Fibroblast of lung (primary cell): Measurements from ENCODE around the gene NOVA2. TPM values are rescaled to one million over a fixed set of nuclear protein-coding genes. Genes with fewer than 3 reads are reported as not detected.
A peak's percentile ranks its signal among the peaks of the same experiment; 100 is the strongest.

Experiments
- DNase-seq, 2 donors: peaks; one replicate each; pipeline versions ENCODE4 v3.0.0 to v3.0.0-alpha.2; 2010; ENCODE audit warnings: low read depth in 2 of 2
- H2AFZ ChIP-seq: 2 replicates; pipeline ENCODE4 v1.5.1; 2012; ENCODE audit warnings: low read length, control low read depth, inconsistent platforms
- H3K27ac ChIP-seq: 2 replicates; pipeline ENCODE4 v1.5.1; 2011; ENCODE audit warnings: low read length, control low read depth; ENCODE audit not compliant: insufficient read depth
- H3K27me3 ChIP-seq: 2 replicates; pipeline ENCODE4 v1.5.1; 2011; ENCODE audit warnings: mild to moderate bottlenecking, low read length; ENCODE audit not compliant: control insufficient read depth, insufficient read depth
- H3K36me3 ChIP-seq: 2 replicates; pipeline ENCODE4 v1.5.1; 2011; ENCODE audit warnings: low read length; ENCODE audit not compliant: control insufficient read depth, insufficient read depth
- H3K4me1 ChIP-seq: 2 replicates; pipeline ENCODE4 v1.5.1; 2011; ENCODE audit warnings: low read length; ENCODE audit not compliant: control insufficient read depth, insufficient read depth; ENCODE audit errors: extremely low read depth
- H3K4me2 ChIP-seq: 2 replicates; pipeline ENCODE4 v1.5.1; 2011; ENCODE audit warnings: low read length, control low read depth; ENCODE audit not compliant: insufficient read depth; ENCODE audit errors: extremely low read depth
- H3K4me3 ChIP-seq, 4 experiments: fragments of 200-600 bp in 1 of 4; sonication (generic) in 1 of 4; replicated peaks in 1 of 4; 2 replicates each; pipeline ENCODE4 v1.5.1; 2011 to 2016; ENCODE audit warnings: low read length in 4 of 4, low read depth in 3 of 4, mild to moderate bottlenecking in 3 of 4, control low read depth in 2 of 4, inconsistent platforms in 1 of 4, mixed read lengths in 1 of 4; ENCODE audit not compliant: insufficient read depth in 1 of 4; ENCODE audit errors: control extremely low read depth in 1 of 4
- H3K79me2 ChIP-seq: 2 replicates; pipeline ENCODE4 v1.5.1; 2012; ENCODE audit warnings: mild to moderate bottlenecking, low read length, inconsistent platforms; ENCODE audit not compliant: control insufficient read depth, insufficient read depth
- H3K9ac ChIP-seq: 2 replicates; pipeline ENCODE4 v1.5.1; 2011; ENCODE audit warnings: mild to moderate bottlenecking, low read length, control low read depth; ENCODE audit not compliant: insufficient read depth
- H3K9me3 ChIP-seq: 2 replicates; pipeline ENCODE4 v1.5.1; 2012; ENCODE audit warnings: low read depth, low read length; ENCODE audit not compliant: control insufficient read depth, insufficient read depth
- H4K20me1 ChIP-seq: 2 replicates; pipeline ENCODE4 v1.5.1; 2011; ENCODE audit warnings: low read length; ENCODE audit not compliant: control insufficient read depth, insufficient read depth; ENCODE audit errors: extremely low read depth
- CTCF ChIP-seq, 2 donors: IDR thresholded peaks in 1 of 2; conservative IDR thresholded peaks in 1 of 2; 1 replicate in 1 of 2; 2 replicates in 1 of 2; pipeline ENCODE4 v1.5.1; 2011 to 2012; ENCODE audit warnings: low read length in 2 of 2, control low read depth in 1 of 2, inconsistent platforms in 1 of 2, low read depth in 1 of 2, mild to moderate bottlenecking in 1 of 2
- EZH2 ChIP-seq: IDR thresholded peaks from 2 replicates; pipeline ENCODE4 v1.5.1; 2012; ENCODE audit warnings: low read length, control low read depth, mild to moderate bottlenecking; ENCODE audit errors: missing control alignments
- polyA plus RNA-seq, 2 donors: library from polyadenylated mRNA; depleted of rRNA in 1 of 2; stranded (reverse) in 1 of 2; unstranded in 1 of 2; fragments of >200 nt; gene quantifications; 2 replicates each; pipeline ENCODE4 v1.2.1, GENCODE V29; 2011 to 2012; ENCODE audit warnings: missing spikeins in 1 of 2
- total RNA-seq: library from RNA; depleted of rRNA; stranded (reverse); fragments of >200 nt; gene quantifications from 2 replicates; pipeline ENCODE4 v1.2.1, GENCODE V29; 2014

Gene NOVA2
- total and polyA plus RNA-seq, 2 donors (not counting 1 experiment from before 2014, with no cell fraction given) = 0.01 TPM; not detected in 1

GRCh38 chr19:45972947-45973540 lies 621 bp downstream of the NOVA2 start:
- H4K20me1 ChIP-seq = no peaks in the 10 kb centered on the region
- DNase-seq = no peak
- no peaks in the 10 kb centered on the region for H3K79me2 ChIP-seq
- H3K27me3 ChIP-seq = peaks cover 32% of the 10 kb centered on the region
- no peaks in the 10 kb centered on the region for H3K36me3 ChIP-seq
- H2AFZ ChIP-seq = no peak overlapping the region
- no peak overlapping the region for H3K4me3 ChIP-seq
- no peak overlapping the region for H3K9ac ChIP-seq
- no peak overlapping the region for H3K27ac ChIP-seq
- H3K9me3 ChIP-seq = no peaks in the 10 kb centered on the region
- no peak overlapping the region for H3K4me2 ChIP-seq
- TF ChIP-seq EZH2 (no peak), CTCF (conservative IDR thresholded peaks at IDR 0.05 in 1 of 2, IDR thresholded peaks at IDR 0.05 in 1 of 2; ENCODE audit: low read depth in 1 of 2, low read length in 2 of 2) (no peak)
- H3K4me1 ChIP-seq = no peaks in the 10 kb centered on the region

GRCh38 chr19:45972081-45972946 lies 1.4 kb downstream of the NOVA2 start:
- no peak overlapping the region for H2AFZ ChIP-seq
- H3K4me2 ChIP-seq = no peak overlapping the region
- H3K36me3 ChIP-seq = no peaks in the 10 kb centered on the region
- H3K4me1 ChIP-seq = no peaks in the 10 kb centered on the region
- H4K20me1 ChIP-seq = no peaks in the 10 kb centered on the region
- H3K9me3 ChIP-seq = no peaks in the 10 kb centered on the region
- H3K4me3 ChIP-seq = no peak overlapping the region
- H3K79me2 ChIP-seq = no peaks in the 10 kb centered on the region
- H3K27ac ChIP-seq = no peak overlapping the region
- DNase-seq = peak in 1 of 2 donors; percentile 3
- TF ChIP-seq EZH2 (peak; percentile 84), CTCF (conservative IDR thresholded peaks at IDR 0.05 in 1 of 2, IDR thresholded peaks at IDR 0.05 in 1 of 2; ENCODE audit: low read depth in 1 of 2, low read length in 2 of 2) (no peak)
- H3K9ac ChIP-seq = no peak overlapping the region
- peaks cover 32% of the 10 kb centered on the region for H3K27me3 ChIP-seq

GRCh38 chr19:45971260-45971902 lies 2.3 kb downstream of the NOVA2 start:
- no peak overlapping the region for H2AFZ ChIP-seq
- no peaks in the 10 kb centered on the region for H4K20me1 ChIP-seq
- no peak overlapping the region for H3K4me2 ChIP-seq
- no peak for TF ChIP-seq CTCF (conservative IDR thresholded peaks at IDR 0.05 in 1 of 2, IDR thresholded peaks at IDR 0.05 in 1 of 2; ENCODE audit: low read depth in 1 of 2, low read length in 2 of 2)
- no peak for TF ChIP-seq EZH2
- DNase-seq = no peak
- H3K79me2 ChIP-seq = no peaks in the 10 kb centered on the region
- H3K9ac ChIP-seq = no peak overlapping the region
- H3K27ac ChIP-seq = no peak overlapping the region
- no peaks in the 10 kb centered on the region for H3K36me3 ChIP-seq
- no peaks in the 10 kb centered on the region for H3K4me1 ChIP-seq
- H3K4me3 ChIP-seq = no peak overlapping the region
- H3K27me3 ChIP-seq = peaks cover 32% of the 10 kb centered on the region
- H3K9me3 ChIP-seq = no peaks in the 10 kb centered on the region
